HCEC 1CT (cell line): Measurements from ENCODE around the gene NES.
"Not testable (repeated sequence)": the region's sequence is repeated elsewhere in the genome, so short reads cannot be mapped to it uniquely, and the experiment has no call there.

ENCODE experiments used
- DNase-seq: peaks from one replicate; pipeline ENCODE4 v3.0.0-alpha.2; 2017

Gene NES

GRCh38 chr1:156643049-156643777 is 34.0 kb downstream of the NES start:
- DNase-seq = no peak

GRCh38 chr1:156642265-156643048 is 34.8 kb downstream of the NES start:
- DNase-seq = no peak

DNA sequence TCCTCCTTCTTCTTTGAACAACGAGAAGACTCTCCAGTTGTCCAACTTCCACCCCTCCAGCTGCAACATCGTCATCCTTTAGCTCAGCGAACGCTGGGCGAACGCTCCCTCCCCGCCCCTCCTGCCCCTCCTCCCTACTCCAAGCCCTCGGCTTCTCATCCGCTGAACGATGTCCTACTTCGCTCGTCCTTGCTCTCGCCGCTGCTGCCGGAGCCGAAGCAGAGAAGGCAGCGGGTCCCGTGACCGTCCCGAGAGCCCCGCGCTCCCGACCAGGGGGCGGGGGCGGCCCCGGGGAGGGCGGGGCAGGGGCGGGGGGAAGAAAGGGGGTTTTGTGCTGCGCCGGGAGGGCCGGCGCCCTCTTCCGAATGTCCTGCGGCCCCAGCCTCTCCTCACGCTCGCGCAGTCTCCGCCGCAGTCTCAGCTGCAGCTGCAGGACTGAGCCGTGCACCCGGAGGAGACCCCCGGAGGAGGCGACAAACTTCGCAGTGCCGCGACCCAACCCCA is 35.4 kb downstream of the NES start, which contains the start of gene BCAN:
Gene BCAN (plus strand): TSS at position 357 of the 504 bp plus-strand sequence. CDS start 3,938 bp downstream, outside the sequence.
- DNase-seq = no peak

- no peak for DNase-seq
Observed at GRCh38 chr1:156640842-156641706, 36.1 kb downstream of the NES start.

DNA sequence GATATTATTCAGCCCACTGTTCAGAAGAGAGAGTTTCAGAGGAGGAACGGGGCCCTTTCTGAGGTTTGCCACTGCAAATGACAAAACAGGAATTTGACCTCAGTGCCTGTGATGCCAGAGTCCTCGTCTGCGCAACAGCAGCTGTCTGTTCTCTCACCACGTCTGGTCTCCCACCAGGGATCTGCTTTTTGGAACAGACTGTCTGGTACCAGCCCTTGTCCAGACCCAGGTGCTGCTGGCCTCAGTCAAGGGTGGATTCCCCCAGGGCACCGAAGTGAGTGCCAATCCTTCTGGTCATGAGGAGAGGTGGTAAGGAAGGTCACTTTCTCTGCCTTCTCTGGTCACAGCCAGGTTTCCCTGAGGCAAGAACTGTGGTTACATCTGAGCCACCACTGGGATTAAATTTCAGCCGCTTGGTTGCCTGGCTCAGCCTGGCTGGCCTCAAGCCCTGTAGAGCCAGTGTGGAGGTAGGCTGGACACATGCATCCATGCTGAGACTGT is 37.6 kb downstream of the NES start:
- DNase-seq = no peak

DNA sequence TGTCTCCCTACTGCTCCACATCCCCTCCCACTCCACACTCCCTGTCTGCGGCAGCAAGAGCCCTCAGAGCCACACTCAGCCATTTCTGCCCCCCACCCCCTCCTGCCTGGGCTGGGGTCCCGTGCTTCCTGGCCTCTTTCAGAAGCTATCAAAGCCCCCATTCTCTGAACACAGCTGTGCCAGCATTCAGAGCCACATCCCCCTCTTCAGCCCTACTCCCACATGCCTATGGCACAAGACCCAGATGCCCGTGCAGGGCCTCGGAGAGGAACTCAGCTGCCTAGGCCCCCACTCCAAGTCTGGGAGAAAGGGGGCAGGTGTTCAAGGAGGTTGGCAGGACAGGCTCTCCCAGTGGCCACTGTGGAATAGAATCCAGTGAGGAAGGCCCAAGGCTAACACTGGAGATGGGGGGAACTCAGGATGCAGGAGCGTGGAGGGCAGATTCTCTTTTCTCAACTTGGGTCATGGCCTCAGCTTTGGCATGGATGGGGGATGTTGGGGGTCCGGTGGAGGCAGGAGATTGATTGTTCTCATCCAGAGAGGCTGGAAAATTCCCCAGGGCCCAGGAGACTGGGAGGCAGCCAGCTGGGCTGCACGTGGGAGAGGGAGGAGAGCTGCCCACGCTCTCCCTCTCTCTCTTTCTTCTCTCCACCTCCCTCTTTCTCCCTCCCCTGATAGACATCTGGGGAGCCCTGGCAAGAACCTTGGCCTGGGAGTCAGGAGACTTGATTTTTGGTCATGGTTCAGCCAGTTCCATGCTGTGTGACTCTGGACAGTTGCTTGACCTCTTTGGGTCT is 38.8 kb downstream of the NES start:
- no peak for DNase-seq

DNA sequence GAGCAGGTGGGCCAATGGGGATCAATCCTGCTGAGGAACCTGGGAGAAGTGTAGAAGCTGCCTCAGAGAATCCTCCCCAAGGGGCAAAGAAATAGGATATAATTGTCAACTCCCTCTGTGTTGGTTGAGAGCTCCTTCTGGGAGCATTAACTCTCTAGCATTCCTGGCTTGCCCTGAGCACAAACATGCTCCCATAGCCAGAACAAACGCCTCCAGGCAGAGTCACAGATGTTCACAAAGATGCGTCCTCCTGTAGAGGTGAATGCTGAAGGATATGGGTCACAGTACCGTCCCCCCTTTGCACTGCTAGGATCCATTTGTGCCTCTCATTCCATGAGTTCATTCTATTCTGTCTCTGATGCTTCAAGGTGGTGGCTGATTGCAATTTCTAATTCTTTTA is 44.9 kb downstream of the NES start:
- DNase-seq = no peak

DNA sequence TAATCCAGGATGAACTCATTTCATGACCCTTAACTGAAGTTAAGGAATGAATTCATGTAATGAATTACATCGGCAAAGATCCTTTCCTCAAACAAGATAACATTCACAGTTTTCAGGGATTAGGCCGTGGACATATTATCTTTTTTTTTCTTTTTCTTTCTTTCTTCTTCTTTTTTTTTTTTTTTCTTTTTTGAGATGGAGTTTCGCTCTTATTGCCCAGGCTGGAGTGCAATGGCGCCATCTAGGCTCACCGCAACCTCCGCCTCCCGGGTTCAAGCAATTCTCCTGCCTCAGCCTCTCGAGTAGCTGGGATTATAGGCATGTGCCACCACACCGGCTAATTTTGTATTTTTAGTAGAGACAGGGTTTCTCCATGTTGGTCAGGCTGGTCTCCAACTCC is 46.1 kb downstream of the NES start:
- not testable (repeated sequence) for DNase-seq

DNA sequence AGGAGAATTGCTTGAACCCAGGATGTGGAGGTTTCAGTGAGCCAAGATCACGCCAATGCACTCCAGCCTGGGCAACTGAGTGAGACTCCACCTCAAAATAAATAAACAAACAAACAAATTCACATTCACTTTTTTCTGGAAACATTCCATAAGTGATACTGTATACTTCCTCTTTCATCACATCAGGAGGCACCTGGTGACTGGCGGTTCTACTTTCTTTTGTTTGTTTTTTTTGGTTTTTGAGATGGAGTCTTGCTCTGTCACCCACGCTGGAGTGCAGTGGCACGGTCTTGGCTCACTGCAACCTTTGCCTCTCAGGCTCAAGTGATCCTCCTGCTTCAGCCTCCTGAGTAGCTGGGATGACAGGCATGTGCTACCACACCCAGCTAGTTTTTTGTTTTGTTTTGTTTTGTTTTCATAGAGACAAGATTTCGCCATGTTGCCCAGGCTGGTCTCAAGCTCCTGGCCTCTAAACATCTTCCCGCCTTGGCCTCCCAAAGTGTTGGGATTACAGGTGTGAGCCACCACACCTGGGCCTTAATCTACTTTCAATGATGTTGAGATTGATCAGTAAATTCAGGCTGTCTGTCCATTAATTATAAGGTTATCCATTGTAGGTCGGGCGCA is 47.3 kb downstream of the NES start:
- no peak for DNase-seq

DNA sequence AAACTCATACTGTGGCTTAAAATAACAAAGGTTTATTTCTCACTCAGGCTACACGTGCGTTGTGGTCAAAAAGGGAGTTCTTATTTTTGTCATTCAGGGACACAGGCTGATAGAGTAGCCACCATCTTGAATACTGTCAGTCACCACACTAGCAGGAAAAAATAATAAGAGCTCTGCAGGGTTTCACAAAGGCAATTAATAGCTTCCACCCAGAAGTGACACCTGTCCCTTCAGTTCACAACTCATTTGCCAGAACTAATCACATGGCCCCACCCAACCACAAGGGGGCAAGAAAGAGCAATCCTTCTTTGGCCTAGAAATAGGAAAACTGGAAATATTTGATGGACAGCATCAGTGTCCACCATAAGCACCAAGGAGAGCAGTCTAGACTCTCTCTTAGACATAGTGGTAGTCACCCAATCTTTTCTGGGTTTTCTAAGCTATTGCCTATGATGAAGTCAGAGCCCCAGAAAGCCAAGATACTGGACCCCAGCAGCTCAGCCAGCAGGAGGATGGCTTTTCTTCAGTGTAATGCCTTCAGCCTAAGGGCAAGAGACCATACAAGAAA is 49.8 kb downstream of the NES start:
- peak; percentile 43 for DNase-seq

- no peak for DNase-seq
Observed at GRCh38 chr1:156626079-156626438, 51.1 kb downstream of the NES start.

GRCh38 chr1:156625436-156626078 is 51.6 kb downstream of the NES start:
- no peak for DNase-seq

DNA sequence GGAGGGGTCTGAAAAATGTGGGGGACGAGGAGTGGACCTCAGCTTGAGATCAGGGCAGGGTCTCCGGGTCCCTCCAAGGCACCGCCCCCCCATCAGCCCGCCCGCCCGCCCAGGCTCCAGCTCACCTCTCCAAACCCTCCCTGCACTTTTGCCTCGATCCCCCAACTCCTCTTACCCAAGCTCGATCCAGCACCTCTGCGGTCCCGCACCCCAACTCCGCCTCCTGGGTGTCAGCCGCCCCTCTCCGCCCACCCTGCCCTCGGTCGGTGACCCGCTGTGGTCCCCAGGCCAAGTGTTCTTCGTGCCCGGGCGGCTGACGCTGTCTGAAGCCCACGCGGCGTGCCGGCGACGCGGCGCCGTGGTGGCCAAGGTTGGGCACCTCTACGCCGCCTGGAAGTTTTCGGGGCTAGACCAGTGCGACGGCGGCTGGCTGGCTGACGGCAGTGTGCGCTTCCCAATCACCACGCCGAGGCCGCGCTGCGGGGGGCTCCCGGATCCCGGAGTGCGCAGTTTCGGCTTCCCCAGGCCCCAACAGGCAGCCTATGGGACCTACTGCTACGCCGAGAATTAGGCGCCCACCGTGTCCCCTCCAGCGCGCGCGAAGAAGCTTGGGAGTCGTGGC is 52.3 kb downstream of the NES start:
- no peak for DNase-seq

DNA sequence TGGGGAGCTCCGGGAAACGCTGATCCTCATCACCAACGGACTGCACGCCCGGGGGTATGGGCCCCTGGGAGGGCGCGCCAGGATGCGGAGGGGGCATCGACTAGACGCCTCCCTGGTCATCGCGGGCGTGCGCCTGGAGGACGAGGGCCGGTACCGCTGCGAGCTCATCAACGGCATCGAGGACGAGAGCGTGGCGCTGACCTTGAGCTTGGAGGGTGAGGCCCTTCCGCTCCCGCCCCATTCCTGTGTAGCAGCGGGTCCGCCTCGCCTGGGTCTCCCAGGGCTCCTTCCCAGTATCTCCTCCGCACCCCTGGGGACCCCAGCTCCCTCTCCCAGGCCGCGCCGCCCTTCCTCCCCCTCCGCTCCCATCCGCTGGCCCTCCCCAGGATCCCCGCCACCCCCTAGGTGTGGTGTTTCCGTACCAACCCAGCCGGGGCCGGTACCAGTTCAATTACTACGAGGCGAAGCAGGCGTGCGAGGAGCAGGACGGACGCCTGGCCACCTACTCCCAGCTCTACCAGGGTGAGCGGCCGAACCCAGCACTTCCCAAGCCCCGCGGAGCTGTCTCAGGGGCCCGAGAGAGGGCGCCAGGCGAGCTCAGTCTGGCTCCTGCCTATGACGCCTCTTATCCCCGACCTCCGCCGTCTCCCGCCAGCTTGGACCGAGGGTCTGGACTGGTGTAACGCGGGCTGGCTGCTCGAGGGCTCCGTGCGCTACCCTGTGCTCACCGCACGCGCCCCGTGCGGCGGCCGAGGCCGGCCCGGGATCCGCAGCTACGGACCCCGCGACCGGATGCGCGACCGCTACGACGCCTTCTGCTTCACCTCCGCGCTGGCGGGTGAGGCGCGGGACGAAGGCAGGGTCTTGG is 53.0 kb downstream of the NES start:
- peak; percentile 55 for DNase-seq

DNA sequence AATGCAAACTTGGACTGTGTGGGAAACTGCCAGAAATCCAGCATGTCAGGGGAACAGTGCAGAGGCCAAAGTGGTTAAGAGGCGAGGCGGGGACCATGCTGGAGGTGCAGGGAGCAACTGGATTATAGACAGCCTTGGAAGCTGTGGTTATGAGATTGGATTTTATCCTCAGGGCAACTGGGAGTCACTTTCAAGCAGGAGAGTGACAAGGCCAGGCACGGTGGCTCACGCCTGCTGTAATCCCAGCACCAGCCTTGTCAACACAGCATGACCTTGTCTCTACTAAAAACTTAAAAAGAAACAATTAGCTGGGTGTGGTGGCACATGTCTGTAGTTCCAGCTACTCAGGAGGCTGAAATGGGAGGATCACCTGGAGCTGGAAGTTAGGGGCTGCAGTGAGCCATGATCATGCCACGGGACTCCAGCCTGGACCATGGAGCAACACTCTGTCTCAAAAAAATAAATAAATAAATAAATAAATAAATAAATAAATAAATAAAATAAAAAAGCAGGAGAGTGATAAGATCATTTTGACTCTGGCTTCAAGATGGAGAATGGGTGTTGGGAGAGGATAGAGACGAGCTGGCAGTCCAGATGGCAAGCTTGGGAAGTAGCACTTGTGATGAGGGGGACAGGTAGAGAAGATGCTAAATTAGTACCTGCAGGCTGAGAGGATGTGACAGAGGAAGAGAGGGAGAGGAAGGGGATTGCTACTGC is 54.5 kb downstream of the NES start:
- no peak for DNase-seq

DNA sequence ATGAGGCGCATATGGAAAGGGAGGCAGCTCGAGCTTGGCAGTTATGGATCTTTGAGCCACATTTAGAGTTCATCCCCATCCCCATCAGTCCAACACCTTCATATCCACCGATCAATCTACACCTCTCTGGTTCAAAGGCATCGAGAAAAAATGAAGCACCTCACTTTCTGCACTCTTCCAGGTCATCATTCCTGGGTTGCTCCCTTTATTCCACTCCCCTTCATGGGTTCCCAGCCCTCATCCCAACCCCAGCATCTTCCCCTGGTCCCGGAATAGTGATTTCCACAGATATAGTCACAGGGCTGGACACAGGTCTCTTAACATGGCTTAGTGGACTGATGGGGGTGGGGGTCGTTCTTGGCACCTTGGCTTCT is 57.6 kb downstream of the NES start:
- no peak for DNase-seq

- DNase-seq = no peak
Observed at GRCh38 chr1:156618853-156619581, 58.2 kb downstream of the NES start, which contains the start of gene HAPLN2. Gene HAPLN2 (plus strand): TSS chr1:156619415. CDS start chr1:156623491, 4,076 bp downstream.
